Adipose tissue (tissue), 3 donors: ENCODE results near the gene PIGC. TPM values are rescaled to one million over a fixed set of nuclear protein-coding genes. Genes with fewer than 3 reads are reported as not detected.

Experiments
- H3K27ac ChIP-seq: one replicate; pipeline ENCODE4 v1.5.1; 2013; ENCODE audit warnings: low read depth, low read length
- WGBS, 3 donors: extraction: QIAGEN DNeasy Blood & Tissue Kit; methylation state at CpG; one replicate each; pipeline ENCODE4 v1.1.7; 2013; 5-methylcytosine and 5-hydroxymethylcytosine counted together
- polyA plus RNA-seq, 3 donors: library from polyadenylated mRNA; stranded (reverse); fragments of 200-250 nt; gene quantifications; one replicate each; pipeline ENCODE4 v1.2.3, GENCODE V29; 2013
- donor health status: healthy with polysubstance abuse.
- donor health status: Bipolar disorder and iron deficiency.
- donor health status: healthy.

Gene PIGC
- polyA plus RNA-seq = 10 to 100 TPM; 18.2 to 23.8 (median 22.7) TPM

GRCh38 chr1:172443666-172444453 is at the start of gene PIGC:
Gene PIGC, minus strand, starts transcription at chr1:172444069. Its CDS starts 1,447 bp downstream, at chr1:172442622.
- 6 to 8% (median 7%) methylated on average over 39 to 43 of the region's 43 CpGs for WGBS, 3 donors
- no peak within 1 kb of the TSS for H3K27ac ChIP-seq

GRCh38 chr1:172492421-172492820 is 48.6 kb upstream of the PIGC start:
- no peak overlapping the region for H3K27ac ChIP-seq
- WGBS, 3 donors = 72 to 93% (median 77%) methylated on average over 1 of the region's 1 CpG

DNA sequence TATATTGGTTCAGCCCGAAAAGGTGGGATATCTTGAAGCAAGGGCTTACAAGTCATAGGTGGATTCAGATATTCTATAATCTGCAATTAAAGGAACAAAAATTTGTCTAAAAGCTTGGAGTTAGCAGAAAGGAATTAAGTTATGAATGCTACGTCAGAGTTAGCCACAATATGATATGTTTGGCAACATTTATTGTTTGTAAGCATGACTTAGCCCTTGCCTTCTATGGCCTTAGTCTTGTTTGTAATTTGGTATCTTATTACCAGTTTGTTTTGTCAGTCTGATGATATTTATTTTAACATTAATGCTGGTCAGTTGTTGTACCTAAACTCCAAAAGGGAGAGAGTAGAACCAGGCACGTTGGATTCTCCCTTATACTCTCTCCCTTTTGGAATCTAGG is 46.0 kb upstream of the PIGC start:
- WGBS, 3 donors = 78 to 84% (median 79%) methylated on average over 3 of the region's 3 CpGs
- H3K27ac ChIP-seq = no peak overlapping the region

DNA sequence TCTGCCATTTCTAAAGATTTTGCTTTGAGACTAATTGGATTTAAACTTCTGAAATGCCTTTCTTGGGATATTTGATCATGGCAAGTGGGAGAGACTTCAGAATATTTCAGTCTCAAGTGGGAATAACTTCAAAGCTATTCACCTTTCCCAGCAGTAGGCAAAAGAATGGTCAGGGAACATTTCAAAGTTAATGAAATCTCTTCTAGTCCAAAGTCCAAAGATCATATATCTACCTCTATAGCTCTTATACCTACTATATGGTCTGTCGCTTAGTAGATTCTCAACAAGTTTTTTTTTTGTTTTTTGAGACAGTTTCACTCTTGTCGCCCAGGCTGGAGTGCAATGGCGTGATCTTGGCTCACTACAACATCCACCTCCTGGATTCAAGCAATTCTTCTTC is 44.5 kb upstream of the PIGC start:
- 93 to 97% (median 96%) methylated on average over 3 of the region's 3 CpGs for WGBS, 3 donors
- no peak overlapping the region for H3K27ac ChIP-seq

GRCh38 chr1:172487550-172487949 is 43.7 kb upstream of the PIGC start:
- no peak overlapping the region for H3K27ac ChIP-seq
- WGBS, 3 donors = 55 to 90% (median 58%) methylated on average over 4 of the region's 4 CpGs

DNA sequence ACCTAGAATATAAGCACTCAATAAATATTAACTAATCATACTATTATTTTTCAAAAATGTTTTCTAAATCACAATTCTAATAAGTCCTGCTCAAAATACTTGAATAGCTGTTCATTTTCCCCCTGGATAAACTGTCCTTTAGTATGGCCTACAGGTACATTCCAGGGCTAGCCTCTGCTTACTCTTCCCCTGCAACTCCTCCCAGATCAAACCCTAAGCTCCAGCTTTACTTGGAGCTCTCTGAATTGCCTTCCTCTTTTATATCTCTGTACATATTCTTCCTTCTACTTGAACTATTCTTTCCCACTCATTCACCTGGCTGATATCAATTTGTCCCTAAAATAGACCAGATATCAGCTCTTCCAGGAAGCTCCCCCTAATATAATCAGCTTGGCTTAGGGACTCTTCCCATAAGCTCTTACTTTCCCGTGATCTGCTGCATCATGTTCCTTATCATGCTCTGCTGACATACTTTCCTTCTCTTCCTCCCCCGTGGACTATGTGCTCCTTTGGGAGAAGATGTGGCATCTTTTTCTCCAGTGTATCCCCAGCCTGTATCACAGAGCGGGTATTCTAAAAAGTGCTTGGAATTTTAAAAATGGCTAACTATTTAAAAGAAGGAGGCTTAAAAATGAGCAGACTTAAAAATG is 43.1 kb upstream of the PIGC start:
- WGBS, 3 donors = 51 to 68% (median 60%) methylated on average over 3 of the region's 3 CpGs
- no peak overlapping the region for H3K27ac ChIP-seq

DNA sequence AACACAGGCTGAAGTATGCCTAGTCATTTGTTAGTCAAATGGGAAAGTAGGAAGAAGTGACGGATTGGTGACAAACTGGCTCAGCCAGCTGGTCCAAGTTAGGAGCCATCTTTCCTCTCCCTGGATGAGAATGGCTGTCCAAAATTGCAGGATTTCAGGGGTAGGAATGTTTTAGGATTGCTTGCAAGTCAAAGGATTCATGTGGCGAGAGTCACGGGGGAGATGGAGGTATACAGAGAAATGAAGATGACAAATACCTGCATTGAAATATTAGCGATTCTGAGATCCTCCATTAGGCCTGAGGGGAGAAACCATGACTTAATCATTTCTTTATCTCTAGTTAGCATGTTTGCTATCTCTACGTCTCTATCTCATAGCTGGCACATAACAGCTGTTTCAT is 41.8 kb upstream of the PIGC start:
- WGBS, 3 donors = 60 to 68% (median 67%) methylated on average over 5 of the region's 5 CpGs
- H3K27ac ChIP-seq = no peak overlapping the region

- no peak overlapping the region for H3K27ac ChIP-seq
These were observed 40.4 kb upstream of the PIGC start for GRCh38 chr1:172484252-172484651.

GRCh38 chr1:172483448-172483847 is 39.6 kb upstream of the PIGC start:
- no peak overlapping the region for H3K27ac ChIP-seq

GRCh38 chr1:172482044-172482443 is 38.2 kb upstream of the PIGC start:
- WGBS, 3 donors = 0 to 7% (median 0%) methylated on average over 1 of the region's 1 CpG

DNA sequence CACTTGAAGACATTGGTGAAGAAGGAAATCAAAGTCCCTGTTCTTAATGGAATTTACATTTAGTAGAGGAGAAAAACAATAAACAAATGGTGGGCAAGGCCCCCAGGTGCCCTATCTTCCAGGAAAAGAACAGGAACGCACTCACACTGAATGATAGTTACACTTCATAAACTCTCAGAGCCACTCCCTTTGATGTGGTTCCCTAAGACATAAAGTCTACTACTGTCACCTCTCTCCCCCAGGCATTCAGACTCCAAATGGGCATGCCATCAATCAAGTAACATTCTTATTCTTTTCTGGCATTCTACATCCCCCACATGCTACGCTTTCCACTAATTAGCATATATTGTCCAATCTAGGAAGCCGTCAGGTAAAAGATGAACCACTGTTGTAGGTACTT is 36.6 kb upstream of the PIGC start:
- WGBS, 3 donors = 86 to 91% (median 87%) methylated on average over 3 of the region's 3 CpGs

More at GRCh38 chr1:172482044-172482443, 38.2 kb upstream of the PIGC start:
- no peak overlapping the region for H3K27ac ChIP-seq

GRCh38 chr1:172478485-172478884 is 34.6 kb upstream of the PIGC start:
- no peak overlapping the region for H3K27ac ChIP-seq

More for the DNA sequence above, 36.6 kb upstream of the PIGC start:
- no peak overlapping the region for H3K27ac ChIP-seq

GRCh38 chr1:172477741-172478140 is 33.9 kb upstream of the PIGC start:
- H3K27ac ChIP-seq = no peak overlapping the region
- whole genome bisulfite sequencing, 3 donors = 83 to 96% (median 90%) methylated on average over 1 of the region's 1 CpG

- WGBS, 3 donors = 65 to 79% (median 72%) methylated on average over 2 of the region's 2 CpGs
These were observed 33.3 kb upstream of the PIGC start for GRCh38 chr1:172477216-172477615.

DNA sequence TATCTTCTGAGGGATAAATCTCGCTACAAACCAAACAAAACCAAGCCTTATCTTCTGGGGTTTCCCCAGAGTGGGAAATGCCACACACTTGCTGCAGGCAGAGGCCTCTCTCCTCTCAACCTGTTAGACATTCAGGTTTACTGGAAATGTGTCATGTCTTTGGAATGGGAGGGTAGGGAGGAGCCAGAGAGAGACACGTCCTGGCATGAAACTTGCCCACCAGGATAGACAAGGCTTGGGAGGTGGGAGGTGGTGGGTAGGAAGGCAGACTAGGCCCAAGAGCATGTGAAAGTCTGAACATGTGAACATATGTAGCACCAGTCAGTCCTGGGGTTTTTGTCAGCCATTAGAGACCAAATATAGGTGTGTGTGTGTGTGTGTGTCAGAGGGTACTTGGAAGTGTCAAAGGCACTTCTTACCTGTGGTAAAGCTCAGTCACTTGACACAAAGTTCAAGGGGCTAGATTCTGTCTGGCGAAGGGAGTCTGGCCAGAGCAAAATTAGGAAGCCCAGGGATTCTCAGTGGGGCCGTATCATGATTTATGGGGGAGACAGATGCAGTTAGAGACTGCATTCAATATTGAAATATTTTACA is 32.4 kb upstream of the PIGC start:
- 65 to 80% (median 80%) methylated on average over 4 of the region's 4 CpGs for WGBS, 3 donors
- H3K27ac ChIP-seq = no peak overlapping the region

More at GRCh38 chr1:172477216-172477615, 33.3 kb upstream of the PIGC start:
- H3K27ac ChIP-seq = no peak overlapping the region

- H3K27ac ChIP-seq = no peak overlapping the region
These were observed 30.0 kb upstream of the PIGC start for GRCh38 chr1:172473842-172474241.

GRCh38 chr1:172473302-172473701 is 29.4 kb upstream of the PIGC start:
- no peak overlapping the region for H3K27ac ChIP-seq
- WGBS, 3 donors = 28 to 37% (median 34%) methylated on average over 3 of the region's 3 CpGs

- H3K27ac ChIP-seq = no peak overlapping the region
- WGBS, 3 donors = 17 to 68% (median 54%) methylated on average over 1 of the region's 1 CpG
These were observed 28.6 kb upstream of the PIGC start for GRCh38 chr1:172472495-172472894.

- 90 to 95% (median 90%) methylated on average over 1 of the region's 1 CpG for WGBS, 3 donors
- no peak overlapping the region for H3K27ac ChIP-seq
These were observed 27.8 kb upstream of the PIGC start for GRCh38 chr1:172471666-172472065.

- 33 to 86% (median 80%) methylated on average over 2 of the region's 2 CpGs for WGBS, 3 donors
These were observed 26.3 kb upstream of the PIGC start for GRCh38 chr1:172470149-172470548.

More at GRCh38 chr1:172470149-172470548, 26.3 kb upstream of the PIGC start:
- no peak overlapping the region for H3K27ac ChIP-seq
